Right kidney (tissue), 1 donor: Measurements from ENCODE around the gene PUS1.

ENCODE experiments used
- DNase-seq: peaks from one replicate; pipeline ENCODE4 v3.0.0-alpha.2; 2016

The PUS1 gene

DNA sequence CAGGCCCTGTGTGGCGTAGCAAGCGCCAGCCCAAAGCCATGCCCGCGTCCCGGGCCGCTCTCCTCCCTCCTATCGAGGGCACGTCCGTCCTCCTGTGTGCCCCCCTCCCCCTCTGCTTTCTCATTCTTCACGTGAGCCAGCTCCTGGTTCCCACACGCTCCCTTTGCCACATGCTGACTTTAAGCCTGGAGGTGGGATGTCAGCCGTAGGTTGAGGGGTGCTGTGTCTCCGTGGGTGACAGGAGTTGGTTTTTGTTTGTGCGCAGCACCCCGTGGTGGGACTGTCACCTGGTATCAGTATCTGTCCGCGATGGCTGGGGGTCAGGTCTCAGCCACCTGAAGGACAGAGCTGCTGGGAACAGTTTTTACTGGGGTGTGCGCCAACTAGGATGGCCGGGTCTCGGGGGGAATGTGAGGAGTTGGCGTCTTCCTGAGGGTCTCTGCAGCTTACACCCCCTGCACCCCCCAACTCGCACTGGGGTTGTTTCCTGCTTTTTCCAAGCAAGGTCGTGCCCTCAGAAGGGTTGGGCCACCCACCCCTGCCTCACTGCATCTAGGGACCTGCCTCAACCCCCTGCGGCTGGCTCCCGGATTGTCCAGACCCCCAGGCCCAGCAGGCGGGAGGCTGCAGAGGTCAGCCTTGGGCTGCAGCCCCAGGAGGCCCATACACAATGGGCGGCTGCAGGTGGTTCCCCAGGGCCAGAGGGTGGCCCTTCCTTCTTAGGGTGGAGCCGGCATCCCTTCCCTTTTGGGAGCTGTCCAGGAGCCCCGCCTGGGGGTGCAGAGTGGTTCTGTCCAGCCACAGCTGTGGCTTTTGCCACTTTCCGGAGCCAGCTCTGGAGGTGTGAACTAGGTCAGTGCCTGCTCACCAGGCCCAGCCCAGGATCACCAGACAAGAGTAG, 27.4 kb upstream of the PUS1 start:
- DNase-seq: no peak

DNA sequence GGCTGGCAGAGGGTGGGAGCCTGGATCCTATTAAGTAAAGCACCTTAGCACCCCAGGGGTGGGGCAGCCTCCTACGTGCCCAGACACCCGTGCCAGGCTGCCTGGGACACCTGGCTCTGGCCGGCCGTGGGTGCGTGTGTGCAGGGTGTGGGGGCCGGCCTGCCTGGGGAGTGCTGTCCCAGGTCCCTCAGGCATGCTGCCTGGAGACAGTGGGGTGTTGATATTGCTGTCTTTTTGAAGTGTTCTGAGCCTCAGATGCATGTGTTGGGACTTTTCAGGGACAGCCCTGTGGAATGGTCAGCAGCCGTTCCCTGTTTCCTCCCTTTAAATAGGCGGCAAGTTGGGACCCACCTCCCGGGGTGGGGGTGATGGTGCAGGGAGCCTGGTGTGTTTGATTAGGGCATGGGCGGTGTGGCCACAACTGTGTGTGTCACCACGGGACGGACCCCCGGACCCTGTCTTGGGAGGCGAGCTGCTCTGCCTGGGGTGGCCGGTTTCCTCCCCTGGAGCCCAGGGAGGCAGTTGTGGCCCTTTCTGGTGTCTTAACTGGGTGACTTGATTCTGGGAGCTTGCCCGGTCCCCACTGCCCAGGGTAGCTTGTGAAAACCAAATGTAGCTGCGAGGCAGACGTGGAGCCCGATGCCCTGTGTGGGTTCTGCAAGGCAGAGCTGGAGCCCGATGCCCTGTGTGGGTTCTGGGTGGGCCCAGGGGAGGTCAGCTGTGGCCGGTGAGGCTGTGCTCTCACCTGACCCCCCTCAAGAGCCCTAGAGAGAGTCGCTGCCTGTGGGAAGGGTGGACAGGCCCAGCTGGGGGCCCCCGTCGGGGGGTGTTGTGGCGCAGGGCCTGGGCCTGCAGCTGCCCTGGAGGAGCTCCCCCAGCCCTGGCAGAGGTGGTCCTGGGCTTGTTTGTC, 26.5 kb upstream of the PUS1 start:
- DNase-seq: no peak

DNA sequence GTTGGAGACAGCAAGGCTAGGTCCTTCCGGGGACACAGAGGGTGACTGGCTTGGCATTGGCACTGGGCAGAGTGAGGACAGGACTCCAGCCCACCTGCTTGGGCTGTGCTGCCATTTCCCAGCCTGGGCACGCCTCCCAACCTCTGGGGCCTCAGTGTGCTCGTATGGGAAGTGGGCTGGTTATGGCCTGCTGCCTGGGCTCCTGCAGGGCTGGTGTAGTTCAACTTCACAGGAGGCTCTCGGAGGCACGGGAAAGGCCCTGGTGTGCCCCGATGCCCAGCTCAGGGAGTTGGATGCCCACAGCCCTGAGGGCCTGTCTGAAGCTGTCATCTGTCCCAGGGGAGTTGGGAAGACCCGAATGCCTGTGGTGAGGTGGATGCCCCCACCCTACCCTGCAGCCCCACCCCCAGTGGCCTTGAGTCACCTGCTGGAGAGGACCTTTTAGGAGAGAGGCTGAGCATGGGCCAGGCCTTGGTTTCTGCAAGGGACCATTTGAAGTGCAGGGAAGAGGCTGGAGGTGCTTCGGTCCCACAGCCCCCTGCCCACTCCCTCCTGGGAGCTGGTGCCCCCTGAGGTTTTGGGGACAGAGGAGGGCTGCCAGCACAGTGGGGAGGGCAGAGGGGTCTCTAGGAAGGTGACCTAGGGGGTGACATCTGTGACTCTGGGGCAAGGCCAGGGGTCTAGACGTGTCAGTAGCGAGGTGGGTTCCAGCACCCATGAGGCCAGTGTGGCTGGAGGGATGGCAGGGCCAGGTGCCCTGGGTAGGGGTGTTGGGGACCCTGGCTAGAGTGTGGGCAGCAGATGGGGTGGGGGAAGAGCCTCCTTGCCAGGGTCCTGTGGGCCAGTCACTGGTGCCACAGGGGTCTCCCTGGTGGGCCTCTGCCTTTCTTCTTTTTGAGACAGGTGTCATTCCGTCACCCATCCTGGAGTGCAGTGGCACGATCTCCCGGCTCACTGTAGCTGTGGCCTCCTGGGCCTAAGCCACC, 25.5 kb upstream of the PUS1 start:
- DNase-seq: no peak

DNA sequence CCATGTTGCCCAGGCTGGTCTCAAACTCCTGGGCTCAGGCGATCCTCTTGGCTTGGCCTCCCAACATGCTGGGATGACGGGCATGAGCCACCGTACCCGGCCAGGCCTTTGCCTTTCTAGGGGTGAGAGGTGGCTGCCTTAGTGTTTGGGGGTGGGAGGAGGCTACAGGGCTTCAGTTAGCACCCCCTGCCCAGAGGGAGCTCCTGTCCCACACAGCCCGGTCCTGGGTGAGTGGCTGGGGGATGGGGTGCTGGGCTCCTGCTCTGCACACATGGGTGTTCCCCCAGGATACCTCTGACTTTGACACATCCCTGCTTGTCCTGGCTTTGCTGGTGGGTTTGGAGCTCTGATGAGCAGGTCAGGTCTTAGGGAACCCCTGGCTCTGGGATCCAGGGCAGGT, 24.7 kb upstream of the PUS1 start:
- DNase-seq: no peak

DNA sequence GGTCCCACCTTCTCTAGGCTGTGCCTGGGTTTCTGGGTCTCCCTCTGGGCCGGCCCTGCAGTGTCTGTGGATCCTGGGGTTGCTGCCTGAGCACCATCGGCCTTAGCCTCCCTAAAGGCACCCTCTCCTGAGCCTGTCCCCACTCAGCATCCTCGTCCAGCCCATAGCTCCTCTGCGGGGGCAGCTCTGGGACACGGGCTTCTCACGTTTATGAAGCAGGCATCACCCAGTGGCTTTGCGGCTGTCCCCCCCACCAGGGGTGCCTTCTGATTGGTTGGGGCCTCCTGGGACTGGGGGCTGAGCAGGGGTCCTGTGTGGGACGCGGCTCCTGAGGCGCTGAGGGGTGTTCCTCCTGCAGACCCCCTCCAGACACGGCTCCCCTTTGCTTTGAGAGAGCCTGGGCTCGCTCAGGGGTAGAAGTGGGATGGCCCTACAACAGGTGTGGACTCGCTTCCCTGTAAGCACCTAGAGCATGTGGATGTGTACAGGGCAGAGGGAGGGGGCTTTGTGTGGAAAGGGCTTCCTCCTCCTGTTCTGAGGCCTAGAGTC, 23.9 kb upstream of the PUS1 start:
- no peak for DNase-seq

DNA sequence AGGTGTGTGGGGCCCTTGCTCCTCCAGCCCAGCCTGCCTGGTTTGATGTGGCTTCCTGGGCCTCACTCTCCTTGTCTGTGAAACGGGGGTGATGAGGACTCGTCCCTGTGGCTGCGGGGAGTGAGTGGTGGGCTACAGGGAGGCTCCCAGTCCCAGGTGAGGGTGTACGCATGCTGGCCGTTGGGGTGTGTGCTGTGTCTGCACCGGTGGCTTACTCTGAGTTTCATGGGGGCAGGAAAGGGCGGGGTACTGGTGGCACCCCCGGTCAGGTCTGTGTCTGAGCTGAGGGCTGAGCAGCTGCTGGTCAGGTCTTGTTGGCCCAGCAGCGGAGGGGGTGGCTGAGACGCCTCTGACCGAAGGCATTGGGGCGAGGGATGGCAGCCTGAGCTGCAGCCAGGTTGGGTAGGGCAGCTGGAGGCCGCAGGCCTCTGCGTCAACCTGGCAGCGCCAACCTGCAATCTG, 23.4 kb upstream of the PUS1 start:
- DNase-seq: no peak

DNA sequence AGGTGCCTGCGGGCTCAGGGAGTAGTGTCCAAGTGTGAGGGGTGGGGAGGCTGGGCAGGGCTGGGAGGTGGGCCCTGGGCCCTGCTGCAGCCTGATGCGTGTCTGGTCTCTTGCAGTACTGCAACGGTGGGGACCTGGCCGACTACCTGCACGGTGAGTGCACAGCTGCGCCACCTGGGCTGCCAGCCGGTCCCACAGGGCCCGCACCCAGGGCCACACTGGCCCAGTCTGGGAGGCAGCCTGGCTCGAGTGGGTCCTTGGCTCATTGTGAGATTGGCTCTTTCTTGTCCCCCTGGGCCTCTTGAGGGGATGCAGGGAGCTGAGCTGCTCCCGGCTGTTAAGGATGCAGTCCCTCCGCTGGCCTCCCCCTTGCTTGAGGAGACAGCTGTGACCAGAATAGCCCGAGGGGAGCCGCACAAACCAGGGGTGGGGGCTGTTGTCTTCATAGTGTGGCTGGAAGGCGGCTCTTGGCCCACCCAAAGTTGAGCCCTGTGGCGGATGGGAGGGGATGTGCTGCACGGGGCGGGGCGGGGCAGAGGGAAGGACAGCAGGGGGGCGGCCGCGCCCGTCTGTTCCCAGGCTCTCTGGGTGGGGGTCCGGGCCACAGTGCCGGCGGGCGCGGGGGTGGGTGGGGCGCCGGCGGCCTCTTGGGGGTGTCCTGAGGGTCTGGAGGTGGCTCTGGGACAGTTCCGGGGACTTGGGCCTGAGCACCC, 21.5 kb upstream of the PUS1 start:
- no peak for DNase-seq

DNA sequence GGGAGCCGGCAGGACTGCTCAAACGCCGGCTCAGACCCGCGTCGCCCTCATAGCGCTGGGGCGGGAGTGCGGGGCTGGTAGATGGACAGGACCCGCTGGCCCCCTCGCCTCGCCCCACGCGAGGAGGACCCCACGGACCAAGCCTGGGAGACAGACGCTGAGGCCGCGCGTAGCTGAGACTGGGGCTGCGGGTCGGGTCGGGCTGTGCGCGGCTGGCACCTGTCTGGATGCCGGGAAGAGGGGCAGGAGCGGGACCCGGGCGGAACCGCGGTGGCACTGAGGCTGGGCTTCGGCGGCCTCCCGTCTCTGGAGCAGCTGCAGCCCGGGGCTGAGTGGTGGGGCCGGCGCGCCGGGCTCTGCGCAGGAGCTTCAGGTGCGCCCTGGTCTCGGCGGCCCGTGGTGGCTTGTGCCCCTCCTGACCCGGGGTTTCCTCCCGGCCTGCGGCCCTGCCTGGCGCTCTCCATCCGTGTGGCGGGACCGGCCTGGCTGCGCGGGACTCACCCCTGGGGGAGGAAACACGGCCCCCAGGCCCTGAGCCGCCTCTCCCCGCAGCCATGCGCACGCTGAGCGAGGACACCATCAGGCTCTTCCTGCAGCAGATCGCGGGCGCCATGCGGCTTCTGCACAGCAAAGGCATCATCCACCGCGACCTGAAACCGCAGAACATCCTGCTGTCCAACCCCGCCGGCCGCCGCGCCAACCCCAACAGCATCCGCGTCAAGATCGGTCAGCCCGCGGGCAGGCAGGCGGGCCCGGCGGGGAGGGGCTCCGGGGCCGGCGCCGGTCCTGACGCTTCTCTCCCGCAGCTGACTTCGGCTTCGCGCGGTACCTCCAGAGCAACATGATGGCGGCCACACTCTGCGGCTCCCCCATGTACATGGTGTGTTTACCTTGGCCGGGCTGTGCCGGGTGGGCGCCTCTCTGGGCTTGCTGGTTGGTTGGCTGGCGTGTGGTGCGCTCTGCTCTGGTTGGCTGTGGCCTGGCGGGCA, 20.7 kb upstream of the PUS1 start:
- DNase-seq: no peak

DNA sequence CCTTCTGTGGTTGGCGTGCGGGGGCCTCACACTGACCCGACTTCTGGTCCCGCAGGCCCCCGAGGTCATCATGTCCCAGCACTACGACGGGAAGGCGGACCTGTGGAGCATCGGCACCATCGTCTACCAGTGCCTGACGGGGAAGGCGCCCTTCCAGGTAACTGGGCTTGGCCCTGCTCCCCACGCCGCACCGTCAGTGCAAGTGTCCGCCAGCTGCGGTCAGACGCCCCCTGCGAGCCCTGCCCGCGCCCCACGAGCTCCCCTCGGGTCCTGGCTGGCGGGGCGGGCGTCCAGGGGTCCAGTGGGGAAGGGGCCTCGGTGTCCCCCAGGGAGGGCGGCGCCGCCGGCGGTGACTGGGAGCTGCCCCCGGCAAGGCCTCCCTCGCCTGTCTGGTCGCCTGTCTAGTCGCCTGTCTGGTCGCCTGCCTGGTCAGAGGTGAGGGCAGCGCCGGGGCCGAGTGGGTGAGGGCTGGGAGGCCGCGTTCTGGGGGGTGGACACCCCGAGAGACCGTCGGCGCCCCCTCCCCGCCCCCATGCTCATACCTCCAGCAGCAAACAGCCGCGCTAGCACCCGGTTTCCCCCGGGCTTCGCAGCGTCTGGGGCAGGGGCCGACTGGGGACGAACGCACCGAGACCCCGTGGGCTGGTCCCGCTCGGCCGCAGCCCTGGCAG, 19.9 kb upstream of the PUS1 start:
- DNase-seq: no peak

DNA sequence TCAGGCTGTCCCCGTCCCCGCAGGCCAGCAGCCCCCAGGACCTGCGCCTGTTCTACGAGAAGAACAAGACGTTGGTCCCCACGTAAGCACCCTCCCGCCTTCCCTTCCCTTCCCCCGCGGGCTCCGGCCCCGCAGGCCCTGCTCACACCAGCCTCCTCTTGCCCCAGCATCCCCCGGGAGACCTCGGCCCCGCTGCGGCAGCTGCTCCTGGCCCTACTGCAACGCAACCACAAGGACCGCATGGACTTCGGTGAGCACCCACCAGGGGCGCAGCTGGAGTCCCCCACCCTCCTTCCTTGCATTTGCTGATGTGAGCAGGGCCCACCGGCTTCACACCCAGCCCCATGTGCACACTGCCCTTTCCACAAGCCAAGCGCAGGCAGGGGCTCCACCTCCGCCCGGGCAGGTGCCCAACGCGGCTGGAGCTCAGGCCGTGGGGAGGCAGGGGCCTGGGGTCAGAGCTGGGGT, 19.3 kb upstream of the PUS1 start:
- DNase-seq: no peak

DNA sequence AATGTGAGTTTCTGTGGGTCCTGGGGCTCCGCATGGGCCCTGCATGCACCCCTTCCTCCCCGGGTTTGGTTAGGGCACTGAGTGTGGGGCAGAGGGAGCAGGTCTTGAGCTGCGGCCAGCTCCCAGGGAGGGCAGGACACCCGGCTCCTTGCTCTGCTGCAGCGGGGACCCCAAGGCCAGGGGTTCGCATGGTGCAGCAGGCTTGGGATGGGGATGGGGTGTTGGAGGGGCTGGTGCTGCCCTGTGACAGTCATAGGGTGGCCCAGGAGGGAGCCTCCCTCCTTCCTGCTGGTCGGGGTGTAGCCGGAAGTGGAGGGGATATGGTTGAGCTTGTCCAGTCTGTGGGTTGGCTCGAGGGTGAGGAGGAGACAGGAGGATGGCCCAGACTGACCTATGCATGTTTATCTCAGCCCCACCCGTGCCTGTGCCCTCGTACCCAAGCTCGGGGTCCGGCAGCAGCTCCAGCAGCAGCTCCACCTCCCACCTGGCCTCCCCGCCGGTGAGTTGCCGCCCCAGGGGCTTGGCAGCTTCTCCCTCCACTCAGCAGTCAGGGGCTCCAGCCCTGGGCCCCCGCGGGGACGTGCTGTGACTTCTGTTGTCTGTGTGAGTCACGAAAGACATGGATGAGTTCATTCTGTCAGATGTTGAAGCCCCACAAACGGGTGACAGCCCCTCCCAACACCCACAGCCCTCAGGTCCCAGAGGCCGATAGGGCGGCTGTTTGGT, 18.6 kb upstream of the PUS1 start:
- no peak for DNase-seq

DNA sequence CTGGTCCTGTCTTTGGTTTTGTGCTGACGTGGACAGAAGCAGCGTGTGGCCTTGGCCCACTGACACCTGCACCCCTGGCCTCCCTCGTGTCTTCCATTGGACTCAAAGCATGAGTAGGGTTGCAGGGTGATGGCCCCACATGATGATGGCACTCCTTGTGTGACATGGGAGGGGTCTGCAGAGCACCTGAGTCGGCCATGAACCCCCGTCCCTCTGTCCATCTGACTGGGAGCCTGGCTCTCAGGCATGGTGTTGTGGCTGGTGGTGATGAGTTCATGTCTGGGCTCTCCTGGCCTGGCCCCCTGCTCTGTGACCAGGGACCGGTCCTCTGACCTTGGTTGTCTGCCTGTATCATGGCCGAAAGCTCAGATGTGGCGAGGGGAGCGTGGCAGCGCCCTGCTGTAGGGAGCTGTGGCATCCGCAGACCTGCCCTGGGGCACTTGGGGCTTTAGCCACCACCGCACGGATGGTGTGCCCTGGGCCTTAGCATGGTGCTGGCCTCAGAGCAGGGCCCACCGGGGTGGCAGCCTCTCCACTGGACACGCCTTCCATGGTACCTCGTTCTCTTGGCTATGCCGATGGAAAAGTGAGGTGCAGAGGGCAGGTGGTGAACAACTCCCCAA, 17.9 kb upstream of the PUS1 start:
- DNase-seq: no peak

DNA sequence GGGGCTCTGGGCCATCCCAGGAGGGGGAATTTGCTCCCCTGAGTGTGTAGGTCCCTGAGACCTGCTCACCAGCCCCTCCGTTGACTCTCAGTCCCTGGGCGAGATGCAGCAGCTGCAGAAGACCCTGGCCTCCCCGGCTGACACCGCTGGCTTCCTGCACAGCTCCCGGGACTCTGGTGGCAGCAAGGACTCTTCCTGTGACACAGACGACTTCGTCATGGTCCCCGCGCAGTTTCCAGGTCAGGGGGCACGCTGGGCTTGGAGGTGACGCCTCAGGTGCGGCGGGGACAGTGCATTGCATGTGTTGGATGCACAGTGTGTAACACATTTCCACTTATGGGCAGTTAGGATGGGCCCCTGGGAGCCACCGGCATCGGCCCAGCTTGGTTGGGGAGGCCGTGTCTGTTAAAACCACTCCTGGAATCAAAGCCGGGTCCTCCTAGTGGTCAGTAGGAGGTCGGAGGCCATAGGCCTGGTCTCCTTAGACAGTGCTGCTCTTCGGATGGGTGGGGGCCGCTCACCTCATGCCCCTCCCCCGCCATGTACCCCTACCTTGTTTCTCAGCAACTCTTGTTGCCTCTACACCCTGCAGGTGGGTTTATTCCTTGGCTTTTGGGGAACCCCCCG, 17.1 kb upstream of the PUS1 start:
- no peak for DNase-seq

DNA sequence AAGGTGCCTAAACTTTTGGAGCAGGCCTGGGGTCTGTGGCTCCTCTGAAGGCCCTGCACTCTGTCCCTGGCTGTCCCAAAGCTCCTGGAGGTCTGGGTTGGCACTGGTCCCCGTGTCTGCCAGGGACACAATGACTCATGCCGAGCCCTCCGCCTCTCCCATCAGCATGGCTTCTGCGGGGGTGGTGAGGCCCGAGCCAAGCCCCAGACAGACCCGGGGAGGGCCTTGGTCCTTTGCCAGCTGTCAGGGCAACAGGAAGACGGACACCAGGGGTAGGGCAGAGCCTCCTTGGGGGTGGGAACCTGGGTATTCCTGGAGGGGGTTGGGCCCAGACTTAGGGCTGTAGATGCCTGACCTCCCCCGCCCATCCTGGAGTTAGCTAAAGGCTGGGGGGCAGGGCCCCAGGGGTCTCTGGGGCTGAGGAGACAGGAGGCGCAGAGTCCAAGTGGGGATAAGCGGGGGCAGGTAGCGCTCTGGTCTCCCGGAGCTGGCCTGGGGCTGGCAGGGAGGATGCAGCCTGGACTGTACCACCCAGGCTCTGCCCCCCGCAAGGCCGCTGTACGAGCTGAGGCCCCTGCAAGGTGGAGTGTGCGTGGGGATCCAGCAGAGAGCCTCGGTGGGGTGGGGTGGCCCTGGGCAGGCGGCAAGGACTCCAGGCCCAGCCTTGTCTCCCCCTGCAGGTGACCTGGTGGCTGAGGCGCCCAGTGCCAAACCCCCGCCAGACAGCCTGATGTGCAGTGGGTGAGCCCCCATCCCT, 16.4 kb upstream of the PUS1 start:
- no peak for DNase-seq

DNA sequence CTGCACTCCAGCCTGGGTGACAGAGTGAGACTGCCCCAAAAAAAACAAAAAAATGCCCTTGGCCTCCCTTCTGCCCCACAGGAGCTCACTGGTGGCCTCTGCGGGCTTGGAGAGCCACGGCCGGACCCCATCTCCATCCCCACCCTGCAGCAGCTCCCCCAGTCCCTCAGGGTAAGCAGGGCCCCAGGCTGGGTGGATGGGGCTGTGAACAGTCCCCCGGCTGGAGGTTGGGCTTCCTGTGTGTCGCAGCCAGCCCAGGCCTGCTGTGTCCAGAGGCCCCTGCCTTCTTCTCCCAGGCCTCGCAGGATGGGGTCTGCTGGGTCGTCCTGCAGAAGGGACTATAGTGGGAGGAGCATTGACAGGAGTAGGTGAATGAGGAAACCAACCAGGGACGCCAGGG, 15.4 kb upstream of the PUS1 start:
- no peak for DNase-seq

DNA sequence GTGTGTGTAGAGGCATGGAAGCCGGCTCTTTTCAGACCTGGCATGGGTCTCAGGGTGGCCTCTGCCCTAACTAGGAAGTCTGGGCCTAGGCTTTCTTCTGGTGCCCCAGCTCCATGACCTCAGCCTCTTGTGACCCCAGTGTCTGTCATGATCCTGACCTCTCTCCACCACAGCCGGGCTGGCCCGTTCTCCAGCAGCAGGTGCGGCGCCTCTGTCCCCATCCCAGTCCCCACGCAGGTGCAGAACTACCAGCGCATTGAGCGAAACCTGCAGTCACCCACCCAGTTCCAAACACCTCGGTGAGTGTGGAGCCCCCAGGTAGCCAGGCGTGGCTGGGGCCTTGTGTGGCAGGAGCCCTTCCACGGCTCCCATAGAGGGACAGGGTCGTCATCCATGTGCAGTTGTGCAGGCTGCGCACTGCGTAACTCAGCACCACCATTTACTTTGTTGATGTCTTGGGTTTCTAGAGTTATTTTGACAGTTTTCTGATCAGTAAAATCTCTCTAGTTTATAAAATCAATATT, 14.8 kb upstream of the PUS1 start:
- DNase-seq: no peak
